HepG2 (cell line): ENCODE measurements around the gene JHY. TPM values are rescaled to one million over a fixed set of nuclear protein-coding genes. Genes with fewer than 3 reads are reported as not detected.

Experiments used
- ATAC-seq: fragments of 200-7000 bp; cut with Tn5 transposase; 3 replicates; pipeline ENCODE4 v1.9.1; 2020; ENCODE audit warnings: mild to moderate bottlenecking, moderate library complexity
- BruUV-seq: library from RNA; stranded (reverse); fragments of 400-500 nt; replicated peaks from 2 replicates; lab custom pipeline; 2021; lab: Mats Ljungman, UMichigan
- CTCF ChIA-PET: fragments of 300-600 bp; formaldehyde crosslinking; extraction: SDS; loops from one replicate; lab custom pipeline; 2021; ENCODE audit warnings: low total read pairs, inconsistent platforms, low intra/inter-chr PET ratio; lab: Yijun Ruan, JAX
- POLR2A ChIA-PET: fragments of 350-600 bp; sonication (Branson Sonifier 250); formaldehyde crosslinking; loops from one replicate; lab custom pipeline; 2020; ENCODE audit warnings: antibody characterized with exemption, inconsistent platforms; lab: Yijun Ruan, JAX
- DNase-seq: peaks from one replicate; pipeline ENCODE4 v3.0.0-alpha.2; 2015; ENCODE audit warnings: low spot score
- FAIRE-seq: peaks from 3 replicates; lab custom pipeline; 2011; peaks lifted over from hg19 to GRCh38; lab: Jason Lieb, UNC
- H2AFZ ChIP-seq: one replicate; pipeline ENCODE4 v1.6.1; 2011; ENCODE audit warnings: low read length, inconsistent platforms
- H3K27ac ChIP-seq: fragments of 300-600 bp; 3 replicates; pipeline ENCODE4 v1.8.0; 2011; ENCODE audit warnings: mixed run types, mild to moderate bottlenecking, mixed read lengths, low read length, inconsistent platforms; ENCODE audit not compliant: insufficient read depth; ENCODE audit errors: extremely low read length
- H3K27me3 ChIP-seq, 2 experiments: fragments of 200-600 bp in 1 of 2; 2 replicates in 1 of 2; 3 replicates in 1 of 2; pipeline versions ENCODE4 v1.6.0 to v1.8.0; 2011; ENCODE audit warnings: low read length in 2 of 2, mild to moderate bottlenecking in 2 of 2, moderate library complexity in 2 of 2, inconsistent platforms in 1 of 2; ENCODE audit not compliant: insufficient read depth in 2 of 2, control insufficient read depth in 1 of 2
- H3K36me3 ChIP-seq, 2 experiments: fragments of 200-600 bp in 1 of 2; replicated peaks in 1 of 2; 2 replicates in 1 of 2; 3 replicates in 1 of 2; pipeline versions ENCODE4 v1.5.1 to v1.8.0; 2011; ENCODE audit warnings: low read length in 2 of 2, inconsistent platforms in 1 of 2; ENCODE audit not compliant: insufficient read depth in 2 of 2, control insufficient read depth in 1 of 2
- H3K4me1 ChIP-seq: 2 replicates; pipeline ENCODE4 v1.5.1; 2012; ENCODE audit warnings: low read length, inconsistent platforms; ENCODE audit not compliant: insufficient read depth
- H3K4me2 ChIP-seq: 2 replicates; pipeline ENCODE4 v1.6.0; 2011; ENCODE audit warnings: low read depth, low read length, inconsistent platforms
- H3K4me3 ChIP-seq, 3 experiments: fragments of 200-600 bp in 1 of 3; sonication (generic), shearing (Covaris generic) in 1 of 3; replicated peaks in 1 of 3; 2 replicates each; pipeline ENCODE4 v1.5.1; 2011 to 2016; ENCODE audit warnings: low read length in 3 of 3, inconsistent platforms in 2 of 3, low read depth in 2 of 3, mild to moderate bottlenecking in 2 of 3, control low read depth in 1 of 3, mixed read lengths in 1 of 3; ENCODE audit not compliant: insufficient read depth in 1 of 3
- H3K79me2 ChIP-seq: one replicate; pipeline ENCODE4 v1.6.1; 2011; ENCODE audit warnings: low read length, inconsistent platforms; ENCODE audit not compliant: insufficient read depth
- H3K9ac ChIP-seq: 2 replicates; pipeline ENCODE4 v1.6.0; 2011; ENCODE audit warnings: mild to moderate bottlenecking, low read depth, low read length, inconsistent platforms; ENCODE audit not compliant: insufficient read depth
- H3K9me3 ChIP-seq: 2 replicates; pipeline ENCODE4 v1.5.1; 2012; ENCODE audit warnings: mild to moderate bottlenecking, low read length
- H4K20me1 ChIP-seq: 2 replicates; pipeline ENCODE4 v1.6.0; 2011; ENCODE audit warnings: inconsistent platforms, mild to moderate bottlenecking, low read length, moderate library complexity; ENCODE audit not compliant: insufficient read depth
- NFE2 ChIP-seq: sonication (generic); formaldehyde crosslinking; IDR thresholded peaks from 2 replicates; pipeline ENCODE4 v1.4.0; 2020; ENCODE audit warnings: missing genetic modification reagents
- SP4 ChIP-seq: sonication (generic); formaldehyde crosslinking; IDR thresholded peaks from 2 replicates; pipeline ENCODE4 v1.8.1; 2023; ENCODE audit warnings: mild to moderate bottlenecking, missing genetic modification reagents
- SRF ChIP-seq: IDR thresholded peaks from 2 replicates; pipeline ENCODE4 v1.6.1; 2011; ENCODE audit warnings: mild to moderate bottlenecking, low read depth, low read length, moderate library complexity
- THAP8 ChIP-seq: sonication (generic); formaldehyde crosslinking; IDR thresholded peaks from 2 replicates; pipeline ENCODE4 v1.5.1; 2020; ENCODE audit warnings: missing genetic modification reagents, mild to moderate bottlenecking, borderline replicate concordance
- TP53 ChIP-seq: sonication (generic); formaldehyde crosslinking; conservative IDR thresholded peaks from 2 replicates; pipeline ENCODE4 v1.4.0; 2020; ENCODE audit warnings: missing genetic modification reagents
- ZNF251 ChIP-seq: sonication (generic); formaldehyde crosslinking; IDR thresholded peaks from 2 replicates; pipeline ENCODE4 v1.9.0; 2021; ENCODE audit warnings: mild to moderate bottlenecking, missing genetic modification reagents
- ZNF282 ChIP-seq: fragments of 450-650 bp; IDR thresholded peaks from 2 replicates; pipeline ENCODE4 v1.6.1; 2018; ENCODE audit not compliant: partially characterized antibody
- ZNF431 ChIP-seq: sonication (generic); formaldehyde crosslinking; IDR thresholded peaks from 2 replicates; pipeline ENCODE4 v1.9.0; 2022; ENCODE audit warnings: missing genetic modification reagents, low read depth, mild to moderate bottlenecking, borderline replicate concordance
- ZNF720 ChIP-seq: sonication (generic); formaldehyde crosslinking; IDR thresholded peaks from 2 replicates; pipeline ENCODE4 v1.4.0; 2020; ENCODE audit warnings: missing genetic modification reagents
- ZSCAN20 ChIP-seq: sonication (generic); formaldehyde crosslinking; IDR thresholded peaks from 2 replicates; pipeline ENCODE4 v1.4.0; 2020; ENCODE audit warnings: missing genetic modification reagents, mild to moderate bottlenecking, borderline replicate concordance
- WGBS: methylation state at CpG from one replicate; pipeline ENCODE4 v1.1.6; 2017; ENCODE audit warnings: low lambda C conversion rate; 5-methylcytosine and 5-hydroxymethylcytosine counted together
- in situ Hi-C: cut with HindIII; loops from 2 replicates; pipeline ENCODE4 v1.10.0; 2017; ENCODE audit warnings: low pct_unique_long_range_greater_than_20kb; ENCODE audit not compliant: extremely low pct_ligation_motif_present
- intact Hi-C: fragments of 100-400 bp; cut with micrococcal nuclease; formaldehyde crosslinking; loops from one replicate; pipeline ENCODE4 v1.10.0; 2022; ENCODE audit not compliant: unreplicated experiment
- polyA plus RNA-seq, 8 experiments: library from polyadenylated mRNA; depleted of rRNA in 3 of 8; stranded (reverse) in 7 of 8; unstranded in 1 of 8; fragments of >200 nt; fragmentation: Illumina TruSeq in 4 of 8; extraction: Trizol in 4 of 8; gene quantifications; 2 replicates each; pipeline versions ENCODE4 v1.2.1 to v1.2.3, GENCODE V29; 2011 to 2016; ENCODE audit warnings: low read depth in 4 of 8, missing spikeins in 1 of 8, mixed read lengths in 1 of 8; ENCODE audit not compliant: insufficient read depth in 1 of 8
- total RNA-seq, 5 experiments: library from RNA; depleted of rRNA; stranded (reverse); fragments of >200 nt; fragmentation: Illumina TruSeq; extraction: Trizol; gene quantifications; 2 replicates each; pipeline ENCODE4 v1.2.3, GENCODE V29; 2016; ENCODE audit warnings: low read depth in 1 of 5
- TF ChIP-seq, protein P1 (sequence below): sonication (generic); formaldehyde crosslinking; IDR thresholded peaks from 2 replicates; pipeline ENCODE4 v1.4.0; 2020; ENCODE audit warnings: mild to moderate bottlenecking, missing genetic modification reagents
- TF ChIP-seq, protein P2 (sequence below): sonication (generic); formaldehyde crosslinking; IDR thresholded peaks from 2 replicates; pipeline ENCODE4 v1.4.0; 2020; ENCODE audit warnings: missing genetic modification reagents
- TF ChIP-seq, protein P3 (sequence below): sonication (generic); formaldehyde crosslinking; IDR thresholded peaks from one replicate; pipeline ENCODE4 v1.5.1; 2020; ENCODE audit warnings: mild to moderate bottlenecking, missing genetic modification reagents; ENCODE audit errors: not compliant biosample characterization

JHY gene
- total and polyA plus RNA-seq, 2 of the 13 experiments (the other 11 are each of a cell fraction or from before 2014, with no cell fraction given), result not detected

DNA sequence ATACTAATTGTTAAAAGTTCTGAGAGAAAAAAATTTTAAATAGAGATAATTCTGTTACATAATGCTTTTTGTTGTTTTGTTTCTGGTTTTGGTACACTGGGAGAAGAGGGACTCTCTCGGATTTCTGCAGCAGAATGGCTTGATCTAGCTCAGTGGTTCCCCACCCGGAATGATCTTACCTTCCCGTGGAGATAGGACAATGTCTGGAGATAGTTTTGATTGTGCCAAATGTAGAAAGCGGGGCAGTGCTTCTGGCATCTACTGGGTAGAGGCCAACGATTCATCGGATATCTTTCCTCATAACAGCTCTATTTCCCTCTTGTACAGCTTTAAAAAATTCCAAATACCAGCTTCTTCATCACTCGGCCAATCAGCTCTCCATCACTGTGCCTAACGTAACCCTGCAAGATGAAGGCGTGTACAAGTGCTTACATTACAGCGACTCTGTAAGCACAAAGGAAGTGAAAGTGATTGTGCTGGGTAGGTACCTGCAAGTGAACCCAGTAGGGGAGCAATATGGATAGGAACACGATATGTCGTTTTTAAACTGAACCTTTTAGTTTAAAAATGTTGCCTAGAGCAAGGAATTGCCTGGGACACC, 31.1 kb upstream of the JHY start:
- no peak overlapping the region for H3K4me2 ChIP-seq
- peaks cover 2 to 33% of the 10 kb centered on the region in 2 experiments; a peak in 2 of 5 replicates for H3K27me3 ChIP-seq
- H3K9me3 ChIP-seq, result no peaks in the 10 kb centered on the region
- intact Hi-C loops, result no loop called here
- 19% methylated on average over 12 of the region's 12 CpGs for WGBS
- no peak overlapping the region for H3K27ac ChIP-seq
- no peak overlapping the region for H3K9ac ChIP-seq
- no peak for DNase-seq
- no peaks in the 10 kb centered on the region for H3K36me3 ChIP-seq
- CTCF ChIA-PET, result interaction anchor here (1.3 kb wide), 1 partner anchor 37 kb away, joined by 3 read pairs; no protein-coding TSS in a partner anchor
- no peaks in the 10 kb centered on the region for H3K4me1 ChIP-seq
- no TSS peak for BruUV-seq
- in situ Hi-C loops, result loop anchor here (5.0 kb wide), 2 partner anchors 39 to 219 kb away; no protein-coding TSS in a partner anchor
- no peaks in the 10 kb centered on the region for H3K79me2 ChIP-seq
- POLR2A ChIA-PET, result no interaction called here
- no peak for ATAC-seq
- no peak overlapping the region for H2AFZ ChIP-seq
- H3K4me3 ChIP-seq, result no peak overlapping the region
- no peak for FAIRE-seq
- H4K20me1 ChIP-seq, result no peaks in the 10 kb centered on the region; the same call in 1 of the 2 replicates
- TF ChIP-seq, protein P1, sequence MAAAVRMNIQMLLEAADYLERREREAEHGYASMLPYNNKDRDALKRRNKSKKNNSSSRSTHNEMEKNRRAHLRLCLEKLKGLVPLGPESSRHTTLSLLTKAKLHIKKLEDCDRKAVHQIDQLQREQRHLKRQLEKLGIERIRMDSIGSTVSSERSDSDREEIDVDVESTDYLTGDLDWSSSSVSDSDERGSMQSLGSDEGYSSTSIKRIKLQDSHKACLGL, result no peak
- TF ChIP-seq THAP8, result no peak
- TF ChIP-seq TP53, result no peak
- TF ChIP-seq, protein P2, sequence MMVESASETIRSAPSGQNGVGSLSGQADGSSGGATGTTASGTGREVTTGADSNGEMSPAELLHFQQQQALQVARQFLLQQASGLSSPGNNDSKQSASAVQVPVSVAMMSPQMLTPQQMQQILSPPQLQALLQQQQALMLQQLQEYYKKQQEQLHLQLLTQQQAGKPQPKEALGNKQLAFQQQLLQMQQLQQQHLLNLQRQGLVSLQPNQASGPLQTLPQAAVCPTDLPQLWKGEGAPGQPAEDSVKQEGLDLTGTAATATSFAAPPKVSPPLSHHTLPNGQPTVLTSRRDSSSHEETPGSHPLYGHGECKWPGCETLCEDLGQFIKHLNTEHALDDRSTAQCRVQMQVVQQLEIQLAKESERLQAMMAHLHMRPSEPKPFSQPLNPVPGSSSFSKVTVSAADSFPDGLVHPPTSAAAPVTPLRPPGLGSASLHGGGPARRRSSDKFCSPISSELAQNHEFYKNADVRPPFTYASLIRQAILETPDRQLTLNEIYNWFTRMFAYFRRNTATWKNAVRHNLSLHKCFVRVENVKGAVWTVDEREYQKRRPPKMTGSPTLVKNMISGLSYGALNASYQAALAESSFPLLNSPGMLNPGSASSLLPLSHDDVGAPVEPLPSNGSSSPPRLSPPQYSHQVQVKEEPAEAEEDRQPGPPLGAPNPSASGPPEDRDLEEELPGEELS (CRISPR knock-in tag), result no peak
- no peak for TF ChIP-seq ZSCAN20 (CRISPR knock-in tag)
- TF ChIP-seq ZNF282, result no peak
- TF ChIP-seq ZNF431, result no peak
- TF ChIP-seq, protein P3, sequence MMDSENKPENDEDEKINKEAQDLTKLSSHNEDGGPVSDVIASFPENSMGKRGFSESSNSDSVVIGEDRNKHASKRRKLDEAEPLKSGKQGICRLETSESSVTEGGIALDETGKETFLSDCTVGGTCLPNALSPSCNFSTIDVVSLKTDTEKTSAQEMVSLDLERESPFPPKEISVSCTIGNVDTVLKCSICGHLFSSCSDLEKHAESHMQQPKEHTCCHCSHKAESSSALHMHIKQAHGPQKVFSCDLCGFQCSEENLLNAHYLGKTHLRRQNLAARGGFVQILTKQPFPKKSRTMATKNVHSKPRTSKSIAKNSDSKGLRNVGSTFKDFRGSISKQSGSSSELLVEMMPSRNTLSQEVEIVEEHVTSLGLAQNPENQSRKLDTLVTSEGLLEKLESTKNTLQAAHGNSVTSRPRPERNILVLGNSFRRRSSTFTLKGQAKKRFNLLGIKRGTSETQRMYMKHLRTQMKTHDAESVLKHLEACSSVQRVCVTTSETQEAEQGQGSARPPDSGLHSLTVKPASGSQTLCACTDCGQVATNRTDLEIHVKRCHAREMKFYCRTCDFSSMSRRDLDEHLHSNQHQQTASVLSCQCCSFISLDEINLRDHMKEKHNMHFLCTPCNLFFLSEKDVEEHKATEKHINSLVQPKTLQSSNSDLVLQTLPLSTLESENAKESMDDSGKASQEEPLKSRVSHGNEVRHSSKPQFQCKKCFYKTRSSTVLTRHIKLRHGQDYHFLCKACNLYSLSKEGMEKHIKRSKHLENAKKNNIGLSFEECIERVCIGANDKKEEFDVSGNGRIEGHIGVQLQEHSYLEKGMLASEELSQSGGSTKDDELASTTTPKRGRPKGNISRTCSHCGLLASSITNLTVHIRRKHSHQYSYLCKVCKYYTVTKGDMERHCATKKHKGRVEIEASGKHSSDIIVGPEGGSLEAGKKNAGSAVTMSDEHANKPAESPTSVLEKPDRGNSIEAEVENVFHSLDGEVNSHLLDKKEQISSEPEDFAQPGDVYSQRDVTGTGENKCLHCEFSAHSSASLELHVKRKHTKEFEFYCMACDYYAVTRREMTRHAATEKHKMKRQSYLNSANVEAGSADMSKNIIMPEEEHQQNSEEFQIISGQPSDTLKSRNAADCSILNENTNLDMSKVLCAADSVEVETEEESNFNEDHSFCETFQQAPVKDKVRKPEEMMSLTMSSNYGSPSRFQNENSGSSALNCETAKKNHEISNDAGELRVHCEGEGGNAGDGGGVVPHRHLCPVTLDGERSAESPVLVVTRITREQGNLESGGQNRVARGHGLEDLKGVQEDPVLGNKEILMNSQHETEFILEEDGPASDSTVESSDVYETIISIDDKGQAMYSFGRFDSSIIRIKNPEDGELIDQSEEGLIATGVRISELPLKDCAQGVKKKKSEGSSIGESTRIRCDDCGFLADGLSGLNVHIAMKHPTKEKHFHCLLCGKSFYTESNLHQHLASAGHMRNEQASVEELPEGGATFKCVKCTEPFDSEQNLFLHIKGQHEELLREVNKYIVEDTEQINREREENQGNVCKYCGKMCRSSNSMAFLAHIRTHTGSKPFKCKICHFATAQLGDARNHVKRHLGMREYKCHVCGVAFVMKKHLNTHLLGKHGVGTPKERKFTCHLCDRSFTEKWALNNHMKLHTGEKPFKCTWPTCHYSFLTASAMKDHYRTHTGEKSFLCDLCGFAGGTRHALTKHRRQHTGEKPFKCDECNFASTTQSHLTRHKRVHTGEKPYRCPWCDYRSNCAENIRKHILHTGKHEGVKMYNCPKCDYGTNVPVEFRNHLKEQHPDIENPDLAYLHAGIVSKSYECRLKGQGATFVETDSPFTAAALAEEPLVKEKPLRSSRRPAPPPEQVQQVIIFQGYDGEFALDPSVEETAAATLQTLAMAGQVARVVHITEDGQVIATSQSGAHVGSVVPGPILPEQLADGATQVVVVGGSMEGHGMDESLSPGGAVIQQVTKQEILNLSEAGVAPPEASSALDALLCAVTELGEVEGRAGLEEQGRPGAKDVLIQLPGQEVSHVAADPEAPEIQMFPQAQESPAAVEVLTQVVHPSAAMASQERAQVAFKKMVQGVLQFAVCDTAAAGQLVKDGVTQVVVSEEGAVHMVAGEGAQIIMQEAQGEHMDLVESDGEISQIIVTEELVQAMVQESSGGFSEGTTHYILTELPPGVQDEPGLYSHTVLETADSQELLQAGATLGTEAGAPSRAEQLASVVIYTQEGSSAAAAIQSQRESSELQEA (CRISPR knock-in tag), result no peak
- TF ChIP-seq ZNF251 (CRISPR knock-in tag), result no peak
- TF ChIP-seq ZNF720 (CRISPR knock-in tag), result no peak
- no peak for TF ChIP-seq NFE2 (CRISPR knock-in tag)
- TF ChIP-seq SRF, result no peak
- no peak for TF ChIP-seq SP4
